H9 (cell line): Measurements from ENCODE around the gene TCEA3. TPM values are rescaled to one million over a fixed set of nuclear protein-coding genes. Genes with fewer than 3 reads are reported as not detected.

ENCODE experiments used
- DNase-seq: peaks from one replicate; pipeline ENCODE4 v3.0.0-alpha.2; 2017
- H2AFZ ChIP-seq: one replicate; pipeline ENCODE4 v1.6.1; 2013; ENCODE audit warnings: mild to moderate bottlenecking, low read length, control low read depth, moderate library complexity
- H2AK5ac ChIP-seq: 2 replicates; pipeline ENCODE4 v1.6.1; 2013; ENCODE audit warnings: low read length, control low read depth, mixed read lengths; ENCODE audit not compliant: insufficient read length
- H2BK120ac ChIP-seq: one replicate; pipeline ENCODE4 v1.6.1; 2013; ENCODE audit warnings: low read depth, mild to moderate bottlenecking, low read length, control low read depth, inconsistent platforms; ENCODE audit not compliant: poor library complexity, severe bottlenecking
- H2BK12ac ChIP-seq: 2 replicates; pipeline ENCODE4 v1.6.1; 2013; ENCODE audit warnings: low read length, control low read depth, mixed read lengths, low read depth; ENCODE audit not compliant: insufficient read length
- H2BK15ac ChIP-seq: 2 replicates; pipeline ENCODE4 v1.6.1; 2013; ENCODE audit warnings: low read depth, low read length, control low read depth
- H2BK20ac ChIP-seq: one replicate; pipeline ENCODE4 v1.6.1; 2013; ENCODE audit warnings: low read depth, mild to moderate bottlenecking, low read length, control low read depth, inconsistent platforms; ENCODE audit not compliant: poor library complexity, severe bottlenecking
- H2BK5ac ChIP-seq: 2 replicates; pipeline ENCODE4 v1.6.1; 2013; ENCODE audit warnings: low read length, control low read depth, mixed read lengths; ENCODE audit not compliant: insufficient read length
- H3K14ac ChIP-seq: 2 replicates; pipeline ENCODE4 v1.6.1; 2013; ENCODE audit warnings: low read length, control low read depth; ENCODE audit not compliant: insufficient read depth
- H3K18ac ChIP-seq: 2 replicates; pipeline ENCODE4 v1.6.1; 2013; ENCODE audit warnings: low read depth, mild to moderate bottlenecking, mixed read lengths, low read length, control low read depth; ENCODE audit not compliant: insufficient read length
- H3K23ac ChIP-seq: 2 replicates; pipeline ENCODE4 v1.6.1; 2013; ENCODE audit warnings: low read length, control low read depth, mixed read lengths, low read depth; ENCODE audit not compliant: insufficient read length
- H3K23me2 ChIP-seq: 2 replicates; pipeline ENCODE4 v1.6.1; 2013; ENCODE audit warnings: low read depth, mild to moderate bottlenecking, mixed read lengths, low read length, control low read depth; ENCODE audit not compliant: insufficient read length, poor library complexity, severe bottlenecking
- H3K27ac ChIP-seq: 2 replicates; pipeline ENCODE4 v1.5.1; 2013; ENCODE audit warnings: low read length, control low read depth, mixed read lengths, low read depth; ENCODE audit not compliant: insufficient read length
- H3K27me3 ChIP-seq: 2 replicates; pipeline ENCODE4 v1.6.1; 2013; ENCODE audit warnings: low read length, control low read depth, inconsistent platforms; ENCODE audit not compliant: insufficient read depth
- H3K4ac ChIP-seq: 2 replicates; pipeline ENCODE4 v1.6.1; 2013; ENCODE audit warnings: low read depth, mild to moderate bottlenecking, control low read depth, inconsistent platforms, low read length, moderate library complexity
- H3K4me1 ChIP-seq: 2 replicates; pipeline ENCODE4 v1.6.1; 2013; ENCODE audit warnings: low read length, control low read depth, inconsistent platforms; ENCODE audit not compliant: insufficient read depth
- H3K4me2 ChIP-seq: 2 replicates; pipeline ENCODE4 v1.6.1; 2013; ENCODE audit warnings: low read length, control low read depth, mixed read lengths; ENCODE audit not compliant: insufficient read length, insufficient read depth
- H3K56ac ChIP-seq: 2 replicates; pipeline ENCODE4 v1.6.1; 2013; ENCODE audit warnings: low read depth, mild to moderate bottlenecking, mixed read lengths, low read length, control low read depth; ENCODE audit not compliant: insufficient read length
- H3K79me1 ChIP-seq: 2 replicates; pipeline ENCODE4 v1.6.1; 2013; ENCODE audit warnings: low read depth, mild to moderate bottlenecking, moderate library complexity, low read length, control low read depth, inconsistent platforms; ENCODE audit not compliant: insufficient read depth, poor library complexity, severe bottlenecking
- H3K79me2 ChIP-seq: 2 replicates; pipeline ENCODE4 v1.6.1; 2013; ENCODE audit warnings: low read length, control low read depth, inconsistent platforms; ENCODE audit not compliant: insufficient read depth
- H3K9ac ChIP-seq: 2 replicates; pipeline ENCODE4 v1.6.1; 2013; ENCODE audit warnings: low read length, control low read depth, mixed read lengths; ENCODE audit not compliant: insufficient read length; ENCODE audit errors: extremely low read depth
- H3K9me3 ChIP-seq: one replicate; pipeline ENCODE4 v1.6.1; 2013; ENCODE audit warnings: low read depth, low read length, inconsistent platforms; ENCODE audit not compliant: control insufficient read depth
- H3T11ph ChIP-seq: one replicate; pipeline ENCODE4 v1.6.1; 2013; ENCODE audit warnings: mild to moderate bottlenecking, low read length, control low read depth, inconsistent platforms
- H4K20me1 ChIP-seq: one replicate; pipeline ENCODE4 v1.6.1; 2013; ENCODE audit not compliant: control insufficient read depth, insufficient read length, insufficient read depth
- H4K5ac ChIP-seq: 2 replicates; pipeline ENCODE4 v1.6.1; 2013; ENCODE audit warnings: low read depth, mild to moderate bottlenecking, mixed read lengths, low read length, control low read depth; ENCODE audit not compliant: insufficient read length
- H4K8ac ChIP-seq: replicated peaks from 2 replicates; pipeline ENCODE4 v1.6.1; 2013; ENCODE audit warnings: low read length, control low read depth, mixed read lengths, low read depth; ENCODE audit not compliant: insufficient read length
- H4K91ac ChIP-seq: 2 replicates; pipeline ENCODE4 v1.6.1; 2013; ENCODE audit warnings: low read depth, mild to moderate bottlenecking, moderate library complexity, mixed read lengths, low read length, control low read depth; ENCODE audit not compliant: insufficient read length
- H3K27ac Mint-ChIP-seq, 3 experiments: 2 replicates in 2 of 3; 3 replicates in 1 of 3; pipeline ENCODE4 v1.8.0; 2020 to 2021; ENCODE audit warnings: mixed read lengths in 3 of 3, mild to moderate bottlenecking in 1 of 3, moderate library complexity in 1 of 3
- H3K27me3 Mint-ChIP-seq: 2 replicates; pipeline ENCODE4 v1.8.0; 2021; ENCODE audit warnings: low read depth, mild to moderate bottlenecking, moderate library complexity, mixed read lengths
- H3K36me3 Mint-ChIP-seq, 3 experiments: 2 replicates in 2 of 3; 3 replicates in 1 of 3; pipeline ENCODE4 v1.8.0; 2020 to 2021; ENCODE audit warnings: low read depth in 3 of 3, mixed read lengths in 3 of 3; ENCODE audit not compliant: insufficient read depth in 1 of 3
- H3K4me1 Mint-ChIP-seq, 2 experiments: 2 replicates each; pipeline ENCODE4 v1.8.0; 2020; ENCODE audit warnings: mixed read lengths in 2 of 2
- H3K4me3 Mint-ChIP-seq, 2 experiments: 2 replicates in 1 of 2; 3 replicates in 1 of 2; pipeline ENCODE4 v1.8.0; 2020 to 2021; ENCODE audit warnings: mild to moderate bottlenecking in 2 of 2, mixed read lengths in 2 of 2, moderate library complexity in 1 of 2
- H3K9me3 Mint-ChIP-seq, 2 experiments: 2 replicates in 1 of 2; 3 replicates in 1 of 2; pipeline ENCODE4 v1.8.0; 2020; ENCODE audit warnings: mild to moderate bottlenecking in 2 of 2, mixed read lengths in 2 of 2, moderate library complexity in 1 of 2
- CTCF ChIP-seq: fragments of 200-600 bp; sonication (generic); conservative IDR thresholded peaks from 3 replicates; pipeline ENCODE4 v1.8.0; 2021; ENCODE audit warnings: antibody characterized with exemption, mild to moderate bottlenecking
- WGBS: extraction: QIAGEN DNeasy Blood & Tissue Kit; methylation state at CpG from one replicate; pipeline ENCODE4 v1.1.7; 2013; ENCODE audit warnings: missing lambda C conversion rate, low lambda C conversion rate, mixed read lengths; ENCODE audit not compliant: insufficient read length; ENCODE audit errors: extremely low coverage; 5-methylcytosine and 5-hydroxymethylcytosine counted together
- total RNA-seq: library from RNA; stranded (reverse); gene quantifications from 2 replicates; pipeline ENCODE4 v1.2.1, GENCODE V29; 2021

Gene TCEA3
- total RNA-seq, 1 experiment from 2014 or later: 0.37 TPM

DNA sequence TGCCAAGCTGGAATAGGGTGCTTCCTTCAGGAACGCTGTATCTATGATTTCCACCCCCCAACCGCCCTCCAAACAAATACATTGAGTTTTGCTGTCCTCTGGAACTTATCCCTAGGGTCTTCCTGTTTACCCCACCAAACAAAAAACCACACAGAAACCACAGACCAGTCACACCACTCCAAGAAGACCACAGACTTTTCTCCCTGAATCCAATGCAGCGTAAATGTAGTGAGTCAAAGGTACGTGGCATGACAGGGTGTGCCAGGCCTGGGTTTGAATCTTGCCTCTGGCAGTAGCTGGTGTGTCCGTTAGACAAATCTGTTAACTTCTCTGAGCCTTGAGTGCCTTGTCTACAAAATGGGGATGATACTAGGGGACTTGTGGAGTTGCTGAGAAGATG, 31.7 kb upstream of the TCEA3 start:
- no peak overlapping the region for H3K4me3 Mint-ChIP-seq
- H3K4me1 ChIP-seq: no peaks in the 10 kb centered on the region; the same call in 1 of the 2 replicates
- no peak overlapping the region for H4K5ac ChIP-seq
- H3K4me1 Mint-ChIP-seq: peaks cover 6% of the 10 kb centered on the region in 2 experiments; a peak in 3 of 4 replicates
- no peak overlapping the region for H2BK5ac ChIP-seq
- peaks cover 1 to 21% (median 2%) of the 10 kb centered on the region in 3 experiments; a peak in 4 of 7 replicates for H3K36me3 Mint-ChIP-seq
- WGBS: no CpG with 5 or more reads among the region's 5 CpGs
- H3K79me1 ChIP-seq: no peaks in the 10 kb centered on the region
- H3K9ac ChIP-seq: no peak overlapping the region
- peak overlapping the region in 1 of 3 experiments; percentile 11; a peak in 1 of 7 replicates for H3K27ac Mint-ChIP-seq
- H4K91ac ChIP-seq: no peak overlapping the region
- no peaks in the 10 kb centered on the region for H4K20me1 ChIP-seq
- H3K79me2 ChIP-seq: no peaks in the 10 kb centered on the region
- H3K23me2 ChIP-seq: no peaks in the 10 kb centered on the region
- no peak overlapping the region for H3K56ac ChIP-seq
- no peak overlapping the region for H3K27ac ChIP-seq
- H3K4ac ChIP-seq: no peak overlapping the region
- no peak overlapping the region for H2BK12ac ChIP-seq
- no peaks in the 10 kb centered on the region for H3K9me3 Mint-ChIP-seq
- H3K18ac ChIP-seq: no peak overlapping the region
- no peak overlapping the region for H2BK15ac ChIP-seq
- no peak overlapping the region for H2BK120ac ChIP-seq
- H3T11ph ChIP-seq: no peak overlapping the region
- no peak for TF ChIP-seq CTCF
- H3K27me3 ChIP-seq: no peaks in the 10 kb centered on the region
- H4K8ac ChIP-seq: no peak overlapping the region
- no peak overlapping the region for H3K14ac ChIP-seq
- H3K23ac ChIP-seq: no peak overlapping the region
- no peak overlapping the region for H2BK20ac ChIP-seq
- no peak for DNase-seq
- no peak overlapping the region for H3K4me2 ChIP-seq
- no peaks in the 10 kb centered on the region; the same call in 1 of the 2 replicates for H3K27me3 Mint-ChIP-seq
- H2AK5ac ChIP-seq: no peak overlapping the region
- H3K9me3 ChIP-seq: no peaks in the 10 kb centered on the region
- H2AFZ ChIP-seq: no peak overlapping the region
